Measurements from ENCODE around the gene ZNF219.

- no peak for TF ChIP-seq CTCF (conservative IDR thresholded peaks at IDR 0.05; ENCODE audit: low read depth, low read length)
- no peak for TF ChIP-seq EZH2 (IDR thresholded peaks at IDR 0.05; ENCODE audit: low read length, unreplicated experiment)
Observed at GRCh38 chr14:21096438-21096837, 2.0 kb downstream of the ZNF219 start.
